NCI-H82 (cell line): ENCODE results near the gene KIFC3.
A peak's percentile ranks its signal among the peaks of the same experiment; 100 is the strongest.
"Not testable (repeated sequence)": the region's sequence is repeated elsewhere in the genome, so short reads cannot be mapped to it uniquely, and the experiment has no call there.

Experiments used
- DNase-seq: peaks from one replicate; lab custom pipeline; 2025; lab: John Stamatoyannopoulos, UW

The KIFC3 gene

GRCh38 chr16:57824888-57825287, 22.6 kb upstream of the KIFC3 start:
- no peak for DNase-seq

- no peak for DNase-seq
Measured at GRCh38 chr16:57823836-57824235, 21.5 kb upstream of the KIFC3 start.

- DNase-seq = no peak
Measured at GRCh38 chr16:57822856-57823255, 20.6 kb upstream of the KIFC3 start.

GRCh38 chr16:57822018-57822553, 19.8 kb upstream of the KIFC3 start:
- no peak for DNase-seq

- no peak for DNase-seq
Measured at GRCh38 chr16:57821149-57821971, 19.1 kb upstream of the KIFC3 start.

- no peak for DNase-seq
Measured at GRCh38 chr16:57818377-57819064, 16.2 kb upstream of the KIFC3 start.

- no peak for DNase-seq
Measured at GRCh38 chr16:57817680-57818079, 15.4 kb upstream of the KIFC3 start.

- DNase-seq = peak; percentile 82
Measured at GRCh38 chr16:57815987-57816745, 13.9 kb upstream of the KIFC3 start.

- DNase-seq = no peak
Measured at GRCh38 chr16:57814896-57815295, 12.6 kb upstream of the KIFC3 start.

- no peak for DNase-seq
Measured at GRCh38 chr16:57813466-57813865, 11.2 kb upstream of the KIFC3 start.

GRCh38 chr16:57811340-57811739, 9.0 kb upstream of the KIFC3 start:
- DNase-seq = not testable (repeated sequence)

- peak; percentile 39 for DNase-seq
Measured at GRCh38 chr16:57810197-57811031, 8.1 kb upstream of the KIFC3 start.

- no peak for DNase-seq
Measured at GRCh38 chr16:57809276-57810196, 7.2 kb upstream of the KIFC3 start.

GRCh38 chr16:57808589-57809228, 6.4 kb upstream of the KIFC3 start:
- DNase-seq = no peak

GRCh38 chr16:57807968-57808528, 5.8 kb upstream of the KIFC3 start:
- DNase-seq = peak; percentile 77

GRCh38 chr16:57807252-57807967, 5.1 kb upstream of the KIFC3 start:
- DNase-seq = no peak

GRCh38 chr16:57805176-57805575, 2.9 kb upstream of the KIFC3 start:
- no peak for DNase-seq

- no peak for DNase-seq
Measured at GRCh38 chr16:57804111-57804837, 2.0 kb upstream of the KIFC3 start.
